Activated gamma-delta T cell treated with Interleukin-2 at 50 U/mL for 16 hours (primary cell): ENCODE data around the gene DENND1B.
"Not testable (repeated sequence)": the region's sequence is repeated elsewhere in the genome, so short reads cannot be mapped to it uniquely, and the experiment has no call there.

Experiments used
- DNase-seq: peaks from one replicate; pipeline ENCODE4 v3.0.0-alpha.2; 2020

The DENND1B gene

DNA sequence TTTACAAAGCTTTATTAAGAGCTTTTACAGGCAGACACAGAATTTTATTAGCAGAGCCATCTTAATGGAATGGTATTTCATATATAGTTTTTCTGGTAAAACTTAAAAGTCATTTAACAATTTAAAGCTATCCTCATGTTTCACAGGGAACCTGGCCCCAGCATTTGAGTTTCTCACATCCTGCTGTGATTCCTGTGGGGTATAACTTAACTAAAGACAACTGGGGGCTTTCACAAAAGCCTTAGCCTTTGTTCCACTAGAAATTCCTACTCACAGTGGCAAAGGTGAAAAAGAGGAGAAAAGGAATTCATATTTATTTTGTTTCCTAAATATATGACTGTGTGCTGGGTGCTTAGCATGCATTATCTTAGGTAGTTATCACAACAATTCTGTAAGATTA lies 233.9 kb downstream of the DENND1B start:
- DNase-seq, result no peak

DNA sequence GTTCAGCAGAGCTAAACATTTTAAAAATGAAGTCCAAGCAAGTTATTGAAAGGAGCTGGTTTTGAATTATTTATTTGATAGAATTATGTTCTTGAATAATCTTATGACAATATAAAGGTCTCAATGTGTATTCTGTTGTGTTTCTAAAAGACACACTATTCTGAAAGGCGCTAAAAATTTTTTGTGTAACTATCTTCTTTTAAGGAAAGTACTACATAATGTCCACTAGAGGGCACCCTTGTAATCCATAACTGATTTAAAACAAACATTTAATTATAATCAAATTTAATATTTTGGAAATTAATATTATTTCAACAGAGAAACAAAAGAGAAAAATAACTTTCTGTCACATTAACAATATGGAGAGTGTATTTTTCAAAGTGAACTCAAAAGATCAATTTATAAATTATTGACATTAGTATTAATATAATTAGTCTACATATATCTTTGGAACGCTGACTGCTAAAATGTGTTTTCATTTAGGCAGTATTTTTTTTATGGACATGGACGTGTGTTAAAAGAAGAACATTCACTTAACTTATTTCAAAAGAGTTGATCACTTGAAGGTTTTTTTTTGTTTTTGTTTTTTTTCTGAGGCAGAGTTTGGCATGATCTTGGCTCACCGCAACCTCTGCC lies 248.4 kb downstream of the DENND1B start:
- no peak for DNase-seq

DNA sequence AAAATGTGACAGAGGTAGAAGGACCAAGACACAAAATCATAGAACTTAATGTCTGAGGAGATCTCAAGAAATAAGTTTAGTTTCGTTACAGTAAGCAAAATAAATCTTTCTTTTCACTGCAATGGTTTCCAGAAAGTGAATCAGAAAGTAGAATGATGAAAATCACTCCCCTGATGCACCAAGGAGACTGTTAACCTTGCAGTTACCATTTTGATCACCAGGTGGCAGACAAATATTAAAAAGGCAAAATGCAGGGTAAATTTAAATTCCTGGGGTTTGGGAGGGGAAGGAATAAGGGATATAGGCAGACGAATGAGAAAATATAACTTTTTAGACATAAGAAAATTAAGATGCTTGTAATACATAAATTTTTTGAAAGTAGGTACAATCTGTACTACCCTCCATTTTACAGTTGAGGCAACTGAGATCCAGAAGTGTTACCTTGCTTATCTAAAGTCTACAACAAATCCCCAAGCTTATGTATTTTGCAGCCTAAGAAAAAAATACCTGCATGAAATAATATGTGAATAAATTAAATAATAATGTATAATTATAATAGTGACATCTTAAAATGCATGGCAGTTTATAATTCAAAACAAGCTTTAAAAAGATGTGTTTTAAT lies 254.1 kb downstream of the DENND1B start:
- no peak for DNase-seq

DNA sequence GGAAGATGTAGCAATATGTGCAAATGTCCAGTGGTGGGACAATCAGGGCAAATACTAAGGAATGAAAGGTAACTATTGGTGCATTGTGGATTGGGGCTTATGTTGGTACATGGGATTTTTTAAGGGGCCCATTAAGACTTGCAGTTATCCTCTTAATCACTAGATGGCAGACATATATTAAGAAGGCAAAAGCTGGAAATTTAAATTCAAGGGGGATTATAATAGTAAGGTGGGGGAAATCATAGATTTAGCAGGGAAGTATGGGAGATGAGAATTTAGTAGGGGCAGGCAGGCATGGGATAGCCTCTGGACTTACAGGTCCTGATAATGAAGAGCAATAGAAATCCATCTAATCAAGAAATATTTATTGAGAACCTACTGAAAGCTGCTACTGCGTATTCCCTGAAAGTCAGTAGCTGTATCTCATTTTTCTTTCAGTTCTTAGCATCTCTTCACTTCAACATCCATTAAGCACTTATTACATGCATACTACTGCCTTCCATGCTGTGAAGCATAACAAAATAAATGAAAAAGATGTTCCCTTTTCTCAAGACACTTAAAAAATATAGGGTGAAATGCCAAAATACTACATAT lies 255.4 kb downstream of the DENND1B start:
- DNase-seq, result no peak

DNA sequence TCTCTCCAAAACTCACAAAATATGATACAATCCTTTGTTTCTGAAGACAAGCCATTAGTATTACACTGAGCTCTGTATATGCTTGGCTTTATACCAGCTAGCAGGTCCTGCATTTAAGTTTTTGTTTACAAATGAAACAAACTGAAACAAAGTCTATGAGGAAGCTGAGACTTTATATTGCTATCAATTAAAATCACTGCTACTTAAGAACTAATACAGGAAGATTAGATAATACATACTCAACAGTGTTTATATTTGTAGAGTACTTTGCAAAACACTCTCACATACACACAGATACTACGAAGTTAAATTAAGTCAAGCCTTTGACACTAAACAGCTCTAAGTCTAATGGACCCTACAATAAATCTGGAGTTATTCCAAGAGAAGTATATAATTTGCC lies 259.9 kb downstream of the DENND1B start:
- no peak for DNase-seq

DNA sequence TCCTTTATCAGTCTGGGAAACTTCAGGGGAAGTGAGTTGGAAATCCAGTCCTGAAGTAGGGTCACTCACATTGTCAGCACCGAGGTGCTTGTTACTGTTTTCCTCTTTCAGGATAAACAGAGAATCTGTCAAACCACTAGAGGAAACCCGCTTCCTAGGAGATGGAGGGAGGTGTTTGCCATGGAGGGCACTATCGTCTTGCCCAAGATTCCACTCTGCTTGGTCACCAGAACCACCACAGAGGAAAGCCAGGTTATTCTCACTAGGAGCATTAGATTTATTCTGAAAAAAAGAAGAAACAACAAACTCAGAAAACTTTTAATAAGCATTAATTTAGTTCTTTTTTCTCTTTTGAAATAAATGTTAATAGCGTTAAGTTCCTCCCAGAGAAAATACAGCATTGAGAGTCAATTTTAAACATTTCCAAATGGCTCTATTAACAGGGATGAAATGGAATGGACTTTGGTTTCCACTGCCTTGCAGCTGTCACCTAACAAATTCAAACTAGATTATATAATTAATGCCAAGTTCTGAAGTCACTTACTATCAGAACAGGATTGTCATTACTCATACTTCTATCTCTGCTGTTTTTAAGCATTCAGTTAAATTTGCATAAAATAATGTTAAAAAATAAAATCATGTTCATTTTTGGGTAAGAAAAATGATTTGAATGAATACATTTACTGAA lies 264.4 kb downstream of the DENND1B start:
- no peak for DNase-seq

DNA sequence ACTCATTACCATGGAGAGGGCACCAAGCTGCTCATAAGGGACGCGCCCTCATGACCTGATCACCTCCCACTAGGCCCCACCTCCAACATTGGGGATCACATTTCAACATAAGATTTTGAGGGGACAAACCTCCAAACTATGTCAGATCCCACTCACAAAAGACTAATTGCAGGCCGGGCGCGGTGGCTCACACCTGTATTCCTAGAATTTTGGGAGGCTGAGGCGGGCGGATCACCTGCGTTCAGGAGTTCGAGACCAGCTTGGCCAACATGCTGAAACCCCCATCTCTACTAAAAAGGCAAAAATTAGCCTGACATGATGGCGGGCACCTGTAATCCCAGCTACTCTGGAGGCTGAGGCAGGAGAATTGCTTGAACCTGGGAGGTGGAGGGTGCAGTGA lies 278.6 kb downstream of the DENND1B start:
- no peak for DNase-seq

DNA sequence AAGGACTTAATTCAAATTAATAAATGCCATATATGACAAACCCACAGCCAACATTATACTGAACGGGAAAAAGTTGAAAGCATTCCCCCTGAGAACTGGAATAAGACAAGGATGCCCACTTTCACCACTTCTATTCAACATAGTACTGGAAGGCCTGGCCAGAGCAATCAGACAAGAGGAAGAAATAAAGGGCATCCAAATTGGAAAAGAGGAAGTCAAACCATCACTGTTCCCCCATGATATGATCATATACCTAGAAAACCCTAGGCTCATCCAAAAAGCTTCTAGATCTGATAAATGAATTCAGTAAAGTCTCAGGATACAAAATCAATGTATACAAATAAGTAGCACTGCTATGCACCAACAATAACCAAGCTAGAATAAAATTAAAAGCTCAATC lies 283.8 kb downstream of the DENND1B start:
- not testable (repeated sequence) for DNase-seq

DNA sequence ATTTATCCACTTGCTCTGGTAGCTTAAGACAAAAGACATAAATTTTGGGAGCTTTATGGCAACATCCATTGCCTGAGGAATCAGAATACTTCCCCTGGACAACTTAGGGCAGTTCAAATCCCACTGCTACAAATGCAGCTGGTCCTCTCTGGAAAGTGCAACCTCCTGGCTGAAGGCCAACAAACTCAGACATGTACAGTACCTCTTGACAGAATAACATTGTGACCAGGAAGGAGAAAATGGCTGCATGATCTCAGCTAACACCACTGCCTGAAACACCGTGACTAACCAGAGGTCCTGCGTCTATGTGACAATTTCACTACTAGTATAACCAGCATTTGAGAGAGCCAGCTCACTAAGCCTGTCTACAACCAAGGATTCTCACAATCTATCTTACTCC lies 288.3 kb downstream of the DENND1B start:
- DNase-seq, result no peak

DNA sequence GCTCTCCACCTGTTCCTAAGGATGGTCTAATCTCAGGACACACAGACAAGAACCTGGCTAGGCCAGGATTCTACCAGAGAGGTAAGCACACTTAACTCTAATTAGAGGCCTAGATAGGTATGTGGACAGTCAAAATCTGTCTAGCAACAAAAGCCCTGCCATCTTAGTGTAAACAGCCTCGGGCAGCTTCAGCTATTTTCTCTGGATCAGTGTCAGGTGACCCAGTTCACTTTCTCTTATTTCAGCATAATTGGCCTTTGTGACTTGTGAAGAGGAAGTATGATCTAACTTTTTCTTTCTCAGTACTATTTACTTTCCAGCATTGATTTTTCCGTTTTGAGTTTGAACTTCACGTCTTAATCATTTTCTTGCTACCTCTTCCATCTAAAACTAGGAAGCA lies 289.5 kb downstream of the DENND1B start:
- no peak for DNase-seq

DNA sequence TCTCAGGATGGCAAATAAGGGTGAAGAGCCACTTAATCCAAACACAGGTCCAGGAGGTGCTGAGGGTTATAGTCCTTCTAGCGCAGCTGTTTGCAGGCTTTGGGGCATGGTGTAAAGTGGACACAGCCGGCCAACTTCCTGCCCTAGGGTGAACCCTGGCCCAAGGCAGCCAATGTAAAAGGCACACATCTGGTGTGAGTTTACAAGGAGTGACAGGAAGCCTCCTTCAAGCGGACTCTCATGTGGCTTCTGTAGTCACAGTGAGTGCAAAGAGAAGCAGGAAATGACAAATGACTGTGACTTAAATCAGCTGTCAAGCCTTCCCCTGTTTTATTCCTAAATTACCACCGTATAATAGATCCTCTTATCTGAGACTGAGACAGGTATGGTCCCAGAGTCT lies 294.2 kb downstream of the DENND1B start:
- DNase-seq, result peak; percentile 10

DNA sequence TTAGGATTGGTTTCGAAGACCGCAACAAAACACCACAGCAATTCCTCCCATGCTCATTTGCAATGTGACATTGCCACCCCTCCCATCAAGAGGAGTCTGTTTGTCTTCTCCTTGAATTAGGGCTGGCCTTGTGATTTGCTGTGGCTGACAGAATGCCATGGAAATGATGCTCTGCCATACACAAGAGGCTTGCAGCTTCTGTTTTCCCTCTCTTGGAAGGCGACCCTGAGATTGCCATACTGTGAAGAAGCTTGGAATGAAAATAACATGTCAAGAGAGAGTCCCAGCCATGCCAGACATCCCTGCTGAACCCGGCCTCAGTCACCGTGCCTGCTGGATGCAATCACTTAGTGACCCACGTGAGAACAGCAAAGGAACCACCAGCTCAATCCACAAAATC lies 294.8 kb downstream of the DENND1B start:
- no peak for DNase-seq

DNA sequence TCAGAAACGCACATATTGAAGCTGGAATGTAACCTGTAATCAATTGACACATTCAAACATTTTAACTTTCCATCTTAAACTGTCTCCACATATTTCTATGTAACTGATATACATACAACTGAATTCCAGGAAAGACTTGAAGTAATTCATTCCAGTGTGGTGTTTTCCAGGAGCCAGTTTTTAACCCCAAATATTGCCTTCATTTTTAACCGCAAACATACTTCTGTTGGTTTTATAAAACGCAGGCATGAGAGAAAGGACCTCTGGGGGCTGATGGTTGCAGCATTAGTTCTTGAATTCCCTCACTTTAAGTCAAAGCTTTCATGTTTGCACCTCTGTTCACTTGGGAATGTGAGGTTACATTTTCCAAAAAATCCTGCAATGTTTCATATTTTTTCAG lies 303.1 kb downstream of the DENND1B start:
- DNase-seq, result no peak

DNA sequence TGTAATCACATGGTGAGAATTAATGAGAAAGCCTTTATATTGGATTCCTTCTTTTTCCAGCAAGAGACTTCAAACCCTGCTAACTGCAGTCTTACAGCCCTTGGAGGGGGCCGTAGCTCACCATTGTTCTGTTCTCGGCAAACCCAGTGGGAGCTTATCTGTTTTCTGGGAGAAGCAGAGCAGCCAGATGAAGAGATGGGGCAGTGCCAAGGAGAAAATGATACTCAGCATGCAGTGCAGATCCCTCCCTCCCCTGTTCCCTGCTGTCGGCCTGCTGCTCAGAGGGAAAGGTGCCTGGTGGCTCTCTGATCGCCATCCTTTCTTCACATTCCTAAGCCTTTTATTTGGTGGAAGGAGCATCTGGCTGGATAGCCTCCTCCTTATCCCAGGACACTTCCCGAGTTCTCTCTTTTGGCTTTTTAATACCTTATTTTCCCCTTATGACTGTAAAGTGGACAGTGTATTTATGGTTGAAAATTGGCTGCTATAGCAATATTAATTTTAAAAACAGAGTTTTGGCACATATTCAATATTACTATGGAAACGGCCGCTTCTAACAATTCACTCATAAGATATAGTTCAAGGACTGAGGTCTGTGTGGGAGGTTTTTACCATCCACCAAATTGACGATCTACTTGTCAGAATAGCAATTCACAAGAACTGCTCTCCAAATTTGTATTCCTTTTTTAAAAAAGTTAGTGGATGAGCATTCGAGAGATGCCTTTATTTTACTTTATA lies 303.9 kb downstream of the DENND1B start:
- DNase-seq, result no peak

DNA sequence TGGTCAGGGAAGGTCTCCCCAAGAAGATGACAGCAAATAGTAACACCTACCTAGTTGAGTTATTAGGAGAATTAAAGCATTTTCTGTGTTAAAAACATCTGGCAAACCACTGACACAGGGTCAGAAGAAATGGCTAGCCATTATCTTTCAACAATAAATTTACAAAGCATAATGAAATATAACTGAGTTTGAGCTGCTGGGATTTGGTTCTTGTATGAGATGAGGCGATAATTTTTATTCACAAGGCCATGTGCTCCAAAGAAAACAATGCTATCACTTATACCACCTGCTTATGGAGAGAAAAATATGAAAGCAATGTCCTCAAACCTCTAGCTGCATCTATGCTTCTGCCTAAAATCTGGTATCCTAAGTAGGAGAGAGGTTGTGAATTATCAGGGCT lies 304.9 kb downstream of the DENND1B start:
- DNase-seq, result no peak

DNA sequence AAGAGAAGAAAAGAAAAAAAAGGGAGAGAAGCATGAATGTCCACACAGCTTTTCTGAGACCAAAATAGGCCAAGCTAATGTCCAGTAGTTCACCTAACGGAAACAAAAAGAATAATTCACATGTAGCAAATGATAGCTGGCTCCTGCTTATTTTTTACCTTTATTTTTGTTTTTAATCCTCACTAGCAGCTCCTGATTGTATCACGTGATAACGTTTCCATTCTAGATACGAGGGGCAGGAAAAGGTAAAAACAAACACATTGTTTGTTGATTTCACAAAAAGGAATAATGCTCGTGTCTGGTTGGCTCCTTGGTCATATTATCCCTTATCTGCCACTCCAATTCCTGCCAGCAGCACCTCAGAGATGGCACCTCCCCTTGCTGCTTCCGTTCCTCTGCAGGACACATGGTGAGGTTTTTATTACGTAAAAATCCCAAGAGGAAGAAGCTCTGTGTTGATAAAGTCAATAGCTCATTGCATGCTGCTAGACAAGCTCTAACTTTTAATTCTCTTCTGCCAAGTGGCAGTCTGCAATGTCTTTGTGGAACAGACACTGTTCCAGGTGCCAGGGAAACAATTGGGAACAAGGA lies 305.6 kb downstream of the DENND1B start:
- no peak for DNase-seq

DNA sequence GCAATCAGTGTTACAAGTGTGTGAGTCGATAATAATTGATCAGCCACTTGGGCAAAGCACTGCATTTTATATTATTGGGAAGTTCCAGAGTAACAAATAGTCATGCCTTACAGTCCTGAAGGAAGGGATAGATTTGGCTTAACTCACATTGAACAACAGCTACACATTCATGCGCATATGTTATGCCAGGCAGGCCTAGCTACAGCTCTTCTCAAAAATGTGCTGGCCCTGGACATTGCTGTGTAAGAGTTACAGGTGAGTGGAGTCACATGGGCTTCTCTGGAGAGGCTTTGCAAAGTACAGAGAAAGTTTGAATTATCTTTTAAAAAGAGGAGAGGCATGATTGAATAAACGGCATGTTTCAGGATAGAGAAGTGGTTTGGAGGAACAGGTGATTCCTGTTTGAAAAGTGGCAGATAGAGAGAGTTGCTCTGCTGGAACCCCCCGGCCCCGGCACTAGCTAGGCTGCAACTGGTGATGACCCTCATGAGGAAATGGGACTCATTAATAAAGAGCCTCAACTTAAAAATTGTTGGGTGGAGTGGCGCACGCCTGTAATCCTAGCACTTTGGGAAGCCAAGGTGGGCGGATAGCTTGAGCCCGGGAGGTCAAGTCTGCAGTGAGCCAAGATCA lies 306.6 kb downstream of the DENND1B start:
- DNase-seq, result no peak

DNA sequence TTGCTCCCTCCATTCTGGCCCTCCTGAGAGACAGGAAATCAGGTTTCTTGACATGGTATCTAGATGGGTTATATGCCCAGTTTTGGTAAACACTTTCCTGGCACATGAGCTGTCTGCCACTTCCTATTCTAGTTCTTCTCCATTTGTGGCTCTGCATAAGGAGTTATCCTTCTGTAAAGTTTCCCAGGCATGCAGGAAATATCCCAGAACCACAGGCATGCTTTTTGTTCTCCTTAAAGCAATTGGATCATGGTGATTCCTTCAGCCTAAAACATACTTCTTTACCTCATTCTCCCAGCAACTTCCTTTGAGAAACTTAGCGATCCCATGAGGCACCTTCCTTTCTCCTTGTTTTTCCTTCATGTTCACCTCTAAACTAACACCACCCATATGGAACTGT lies 307.4 kb downstream of the DENND1B start:
- no peak for DNase-seq

DNA sequence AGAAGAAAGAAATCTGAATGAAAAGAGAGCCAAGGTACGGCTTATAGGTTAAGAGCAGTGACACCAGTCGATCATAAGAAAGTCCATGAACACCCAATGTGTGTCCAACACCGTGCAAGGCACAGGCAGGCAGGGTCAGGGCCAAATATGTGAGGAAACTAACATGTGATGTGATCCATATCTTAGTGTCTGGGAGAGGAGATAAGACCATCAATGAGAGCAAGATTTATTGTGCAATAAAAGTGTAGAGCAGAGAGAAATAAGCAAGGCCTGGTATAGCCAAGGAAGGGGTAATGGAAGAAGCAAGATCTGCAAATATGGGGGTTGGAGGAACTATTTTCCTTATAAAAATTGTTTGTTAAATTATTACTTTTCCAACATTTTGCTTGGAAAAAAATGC lies 308.5 kb downstream of the DENND1B start:
- no peak for DNase-seq

DNA sequence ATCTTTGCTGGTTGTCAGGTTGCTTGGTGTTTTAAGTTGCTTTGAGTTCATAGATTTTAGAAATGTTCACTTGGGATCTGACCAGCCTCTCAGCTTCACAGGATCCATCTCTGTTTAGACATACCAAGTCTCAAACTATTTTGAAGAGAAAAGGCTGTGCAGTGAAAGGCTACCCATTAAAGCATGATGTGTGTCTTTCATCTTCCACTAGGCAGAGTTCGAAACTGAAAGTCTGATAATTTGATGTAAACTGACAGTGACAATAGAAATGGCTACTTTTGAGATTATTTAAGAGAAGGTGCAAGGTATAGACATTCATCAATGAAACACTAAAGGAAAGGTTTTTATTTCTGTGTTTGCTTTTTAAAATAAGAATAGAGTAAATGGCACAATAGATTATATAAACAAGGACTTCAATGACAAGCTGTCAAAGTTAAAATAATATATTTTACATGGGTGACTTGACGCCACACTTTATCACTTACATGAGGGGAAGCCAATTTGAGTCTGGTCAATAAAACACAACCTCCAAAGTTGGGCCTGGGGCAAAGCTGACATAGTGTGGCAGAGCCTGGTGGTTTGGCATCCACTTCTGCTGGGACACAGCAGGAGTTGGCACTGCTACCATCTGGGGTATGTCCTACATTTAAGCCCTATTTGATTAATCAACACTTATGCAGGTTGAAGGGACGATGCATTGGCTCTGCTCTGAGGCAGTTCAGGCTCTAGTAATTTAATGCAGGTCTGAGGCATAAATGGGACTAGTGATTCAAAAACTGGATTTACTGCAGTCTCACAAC lies 309.6 kb downstream of the DENND1B start:
- DNase-seq, result no peak

DNA sequence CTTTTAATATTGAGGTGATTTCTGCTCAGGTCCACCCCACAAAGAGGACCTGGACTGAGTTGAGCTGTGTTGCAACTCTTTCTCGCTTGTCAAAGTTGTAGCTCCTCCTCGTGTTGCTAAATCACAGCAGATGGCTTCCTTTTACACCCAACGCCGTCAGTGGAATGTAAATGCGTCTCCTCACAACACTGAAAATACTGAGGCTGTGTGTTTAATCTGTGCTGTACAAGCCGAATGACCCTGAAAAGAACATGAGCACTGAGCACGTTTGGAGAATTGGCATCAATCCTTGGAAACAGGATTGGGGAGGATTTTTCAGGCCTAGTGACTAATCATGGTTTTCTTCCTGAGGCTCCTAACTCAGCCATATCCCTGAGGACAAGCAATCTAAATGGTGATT lies 311.2 kb downstream of the DENND1B start:
- DNase-seq, result no peak

DNA sequence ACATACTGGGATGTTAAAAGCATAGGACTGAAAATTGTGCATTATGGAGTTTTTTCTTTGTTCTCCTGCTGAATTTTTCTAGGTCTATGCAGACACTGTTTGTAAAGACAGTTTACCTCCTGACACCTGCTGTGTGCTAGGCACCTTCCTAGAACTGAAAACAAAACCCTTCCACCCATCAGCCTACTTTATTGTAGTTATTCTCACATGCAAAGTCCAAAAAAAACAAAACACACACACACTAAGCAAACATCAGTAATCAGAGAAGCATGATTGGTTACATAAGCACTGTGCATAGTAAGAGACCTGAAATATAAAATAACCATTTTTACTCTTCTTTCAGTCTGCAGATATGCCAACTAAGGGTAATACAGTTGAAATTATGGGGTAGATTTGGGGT lies 312.1 kb downstream of the DENND1B start:
- DNase-seq, result no peak
